Ovary (tissue), 9 donors: ENCODE results near the gene USP4. TPM values are rescaled to one million over a fixed set of nuclear protein-coding genes. Genes with fewer than 3 reads are reported as not detected.
"Not testable (repeated sequence)": the region's sequence is repeated elsewhere in the genome, so short reads cannot be mapped to it uniquely, and the experiment has no call there.

Experiments
- DNase-seq, 5 donors: peaks; one replicate each; pipeline ENCODE4 v3.0.0-alpha.2; 2019 to 2020
- H3K27ac ChIP-seq, 2 donors: fragments of 200-600 bp; one replicate each; pipeline versions ENCODE4 v1.5.1 to v1.8.0; 2019 to 2022
- H3K27me3 ChIP-seq: fragments of 200-600 bp; one replicate; pipeline ENCODE4 v1.8.0; 2022
- H3K36me3 ChIP-seq: fragments of 200-600 bp; sonication (generic); one replicate; pipeline ENCODE4 v1.5.1; 2019
- H3K4me1 ChIP-seq: one replicate; pipeline ENCODE4 v1.8.1; 2013; ENCODE audit warnings: mild to moderate bottlenecking, moderate library complexity; ENCODE audit not compliant: insufficient read depth
- H3K4me3 ChIP-seq: fragments of 200-600 bp; sonication (generic); one replicate; pipeline ENCODE4 v1.5.1; 2017
- H3K9me3 ChIP-seq, 2 donors: fragments of 200-600 bp in 1 of 2; sonication (generic) in 1 of 2; one replicate each; pipeline versions ENCODE4 v1.5.1 to v1.8.1; 2013 to 2019; ENCODE audit warnings: mild to moderate bottlenecking in 1 of 2, moderate library complexity in 1 of 2
- CTCF ChIP-seq, 3 donors: fragments of 450-650 bp in 2 of 3; fragments of 200-600 bp in 1 of 3; IDR thresholded peaks; one replicate each; pipeline versions ENCODE4 v1.5.1 to v1.8.0; 2016 to 2022; ENCODE audit warnings: antibody characterized with exemption in 3 of 3, mild to moderate bottlenecking in 1 of 3
- EP300 ChIP-seq: sonication (generic); formaldehyde crosslinking; IDR thresholded peaks from one replicate; pipeline ENCODE4 v1.6.1; 2017; ENCODE audit warnings: antibody characterized with exemption
- POLR2A ChIP-seq: fragments of 450-650 bp; IDR thresholded peaks from one replicate; pipeline ENCODE4 v1.6.1; 2017; ENCODE audit warnings: antibody characterized with exemption, mild to moderate bottlenecking, moderate library complexity
- WGBS, 3 donors: extraction: QIAGEN DNeasy Blood & Tissue Kit in 1 of 3; methylation state at CpG; one replicate each; pipeline versions ENCODE4 v1.1.5 to v1.1.7; 2013 to 2017; 5-methylcytosine and 5-hydroxymethylcytosine counted together
- intact Hi-C, 4 donors: fragments of 100-400 bp; cut with DNase I; formaldehyde crosslinking; loops; one replicate each; pipeline versions ENCODE4 v1.11.0 to v1.15.1; 2022 to 2023
- polyA plus RNA-seq, 2 donors: library from polyadenylated mRNA; stranded (reverse); fragments of 200-250 nt in 1 of 2; fragments of 350-450 nt in 1 of 2; fragmentation: Illumina TruSeq in 1 of 2; extraction: RNeasy Lipid Tissue Mini Kit (QIAGEN cat#74804) in 1 of 2; gene quantifications; one replicate each; pipeline ENCODE4 v1.2.3, GENCODE V29; 2013 to 2014
- total RNA-seq, 7 donors: library from RNA; depleted of rRNA in 2 of 7; stranded (reverse); fragments of >200 nt in 2 of 7; fragmentation: NEBNext Ultra II Directional in 3 of 7; extraction: Animal tissue kit (Norgen Biotek cat#: 25700) in 3 of 7; gene quantifications; one replicate each; pipeline versions ENCODE4 v1.1.0 to v1.2.4, GENCODE V29; 2016 to 2023
- donor health status: DM: no; HTN: no; CAD: no; lungs with moderate emphysema.
- donor health status: DM: no; HTN: no; CAD: no.
- donor health status: Bipolar disorder and iron deficiency.
- donor health status: DM: yes; HTN: yes; CAD: no.
- donor health status: DM: no; HTN: no; CAD: no.
- donor health status: DM: yes; HTN: yes; CAD: no.

The USP4 gene
- total and polyA plus RNA-seq, 9 donors, result 12.5 to 76.5 (median 52.5) TPM

- Histone ChIP-seq H3K27ac (no peak overlapping the region), H3K9me3 (no peaks in the 10 kb centered on the region), H3K4me3 (no peak overlapping the region), H3K36me3 (no peaks in the 10 kb centered on the region), H3K27me3 (no peaks in the 10 kb centered on the region), H3K4me1 (peaks cover 3% of the 10 kb centered on the region)
- TF ChIP-seq POLR2A (no peak), EP300 (no peak), CTCF (IDR thresholded peaks at IDR 0.05) (no peak)
- no peak for DNase-seq
- 85 to 91% (median 87%) methylated on average over 5 of the region's 5 CpGs for WGBS, 3 donors
- intact Hi-C loops, result loop anchor here in 1 of 4 donors (10.0 kb wide), 1 partner anchor 111 kb away; no protein-coding TSS in a partner anchor
Measured at GRCh38 chr3:49333916-49334633, 5.8 kb downstream of the USP4 start.

- no peak for DNase-seq
- TF ChIP-seq EP300, result no peak
- no peak for TF ChIP-seq CTCF (IDR thresholded peaks at IDR 0.05)
- TF ChIP-seq POLR2A, result no peak
- Histone ChIP-seq H3K9me3 (no peaks in the 10 kb centered on the region), H3K36me3 (no peaks in the 10 kb centered on the region), H3K4me3 (no peak overlapping the region), H3K4me1 (no peaks in the 10 kb centered on the region), H3K27ac (no peak overlapping the region), H3K27me3 (no peaks in the 10 kb centered on the region)
- intact Hi-C loops, result loop anchor here in 1 of 4 donors (10.0 kb wide), 1 partner anchor 112 kb away; no protein-coding TSS in a partner anchor
- 84 to 86% (median 84%) methylated on average over 3 of the region's 3 CpGs for WGBS, 3 donors
Measured at GRCh38 chr3:49333091-49333490, 6.8 kb downstream of the USP4 start.

- H3K27me3 ChIP-seq, result no peaks in the 10 kb centered on the region
- H3K27ac ChIP-seq, result no peak overlapping the region
- intact Hi-C loops, result no loop called here
- H3K4me1 ChIP-seq, result no peaks in the 10 kb centered on the region
- H3K9me3 ChIP-seq, result no peaks in the 10 kb centered on the region
- no peak overlapping the region for H3K4me3 ChIP-seq
- no peak for DNase-seq
- WGBS, 3 donors, result 76 to 83% (median 78%) methylated on average over 4 of the region's 4 CpGs
- H3K36me3 ChIP-seq, result no peaks in the 10 kb centered on the region
- no peak for TF ChIP-seq POLR2A
- TF ChIP-seq EP300, result no peak
- TF ChIP-seq CTCF (IDR thresholded peaks at IDR 0.05), result no peak
Measured at GRCh38 chr3:49329186-49329585, 10.7 kb downstream of the USP4 start.

- H3K27ac ChIP-seq, H3K4me3 ChIP-seq, DNase-seq, H3K9me3 ChIP-seq, H3K27me3 ChIP-seq, intact Hi-C loops, H3K4me1 ChIP-seq, H3K36me3 ChIP-seq: not testable (repeated sequence)
- WGBS, 3 donors, result 63 to 84% (median 77%) methylated on average over 2 of the region's 2 CpGs
Measured at GRCh38 chr3:49328350-49328749, 11.5 kb downstream of the USP4 start.

- Histone ChIP-seq H3K36me3 (no peaks in the 10 kb centered on the region), H3K27ac (no peak overlapping the region), H3K9me3 (no peaks in the 10 kb centered on the region), H3K27me3 (no peaks in the 10 kb centered on the region), H3K4me3 (no peak overlapping the region), H3K4me1 (no peaks in the 10 kb centered on the region)
- intact Hi-C loops, result no loop called here
- TF ChIP-seq POLR2A (no peak), CTCF (IDR thresholded peaks at IDR 0.05) (no peak), EP300 (no peak)
- 79 to 85% (median 79%) methylated on average over 7 of the region's 7 CpGs for WGBS, 3 donors
- DNase-seq, result no peak
Measured at GRCh38 chr3:49327485-49327884, 12.4 kb downstream of the USP4 start.
